Body of pancreas (tissue), 4 donors: ENCODE measurements around the gene MAT2A. TPM values are rescaled to one million over a fixed set of nuclear protein-coding genes. Genes with fewer than 3 reads are reported as not detected.

Source experiments
- ATAC-seq: fragments of 150-250 bp; one replicate; pipeline ENCODE4 v1.9.1; 2016
- DNase-seq, 4 donors: peaks; one replicate each; pipeline ENCODE4 v3.0.0-alpha.2; 2019
- H3K27ac ChIP-seq, 4 donors: fragments of 200-600 bp; sonication (generic); 1 replicate in 3 of 4; 2 replicates in 1 of 4; pipeline versions ENCODE4 v1.5.1 to v1.6.1; 2016 to 2019; ENCODE audit warnings: mild to moderate bottlenecking in 1 of 4, mixed read lengths in 1 of 4, moderate library complexity in 1 of 4
- H3K27me3 ChIP-seq, 2 donors: fragments of 200-600 bp; sonication (generic); one replicate each; pipeline ENCODE4 v1.6.0; 2016; ENCODE audit warnings: mild to moderate bottlenecking in 1 of 2
- H3K36me3 ChIP-seq, 2 donors: fragments of 200-600 bp; sonication (generic); replicated peaks in 1 of 2; 2 replicates each; pipeline ENCODE4 v1.5.1; 2016; ENCODE audit warnings: low read depth in 2 of 2; ENCODE audit not compliant: insufficient read depth in 1 of 2
- H3K4me1 ChIP-seq: fragments of 200-600 bp; sonication (generic); one replicate; pipeline ENCODE4 v1.6.0; 2016
- H3K4me3 ChIP-seq, 2 donors: fragments of 200-600 bp; sonication (generic); 1 replicate in 1 of 2; 2 replicates in 1 of 2; pipeline ENCODE4 v1.5.1; 2016 to 2019
- H3K9me3 ChIP-seq, 3 donors: fragments of 200-600 bp; sonication (generic); 1 replicate in 2 of 3; 2 replicates in 1 of 3; pipeline ENCODE4 v1.5.1; 2016
- POLR2A ChIP-seq, 3 donors: fragments of 450-650 bp; IDR thresholded peaks; one replicate each; pipeline ENCODE4 v1.6.1; 2016; ENCODE audit warnings: antibody characterized with exemption in 3 of 3, mild to moderate bottlenecking in 2 of 3
- WGBS, 2 donors: methylation state at CpG; one replicate each; pipeline ENCODE4 v1.1.5; 2017; 5-methylcytosine and 5-hydroxymethylcytosine counted together
- intact Hi-C: fragments of 100-400 bp; cut with DNase I; formaldehyde crosslinking; loops from one replicate; pipeline ENCODE4 v1.15.1; 2023
- total RNA-seq, 2 donors: library from RNA; depleted of rRNA; stranded (reverse); fragments of >200 nt; gene quantifications; one replicate each; pipeline ENCODE4 v1.1.0, GENCODE V29; 2016
- TF ChIP-seq, protein P1 (sequence below), 7 experiments: fragments of 450-650 bp in 4 of 7; fragments of 200-600 bp in 3 of 7; sonication (generic) in 3 of 7; IDR thresholded peaks; one replicate each; pipeline ENCODE4 v1.5.1; 2016 to 2019; ENCODE audit warnings: antibody characterized with exemption in 7 of 7

MAT2A gene
- total RNA-seq, 2 donors from 2014 or later: 388 to 576 TPM

DNA sequence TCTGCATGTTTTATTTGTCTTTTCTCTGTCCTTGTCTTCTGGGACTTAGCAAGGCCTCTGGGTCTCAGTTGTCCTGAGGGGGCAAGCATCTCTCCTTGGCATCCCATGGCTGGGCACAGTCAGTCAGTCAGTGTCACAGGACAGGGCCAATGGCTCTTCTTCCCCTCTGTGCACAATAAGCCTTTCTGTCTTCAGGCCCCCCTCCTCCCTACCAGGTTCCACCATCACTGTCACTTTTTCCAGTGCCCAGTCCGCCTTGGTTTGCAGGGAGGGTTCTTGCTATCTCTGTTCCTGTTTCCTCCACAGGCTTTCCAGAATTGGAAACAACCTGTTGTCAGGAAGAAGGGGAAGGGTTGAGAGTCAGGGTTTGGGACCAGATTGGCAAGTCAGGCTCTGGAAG, 43.5 kb downstream of the MAT2A start:
- peaks cover 53% of the 10 kb centered on the region for H3K4me1 ChIP-seq
- no peak for TF ChIP-seq POLR2A (IDR thresholded peaks at IDR 0.05)
- TF ChIP-seq, protein P1, sequence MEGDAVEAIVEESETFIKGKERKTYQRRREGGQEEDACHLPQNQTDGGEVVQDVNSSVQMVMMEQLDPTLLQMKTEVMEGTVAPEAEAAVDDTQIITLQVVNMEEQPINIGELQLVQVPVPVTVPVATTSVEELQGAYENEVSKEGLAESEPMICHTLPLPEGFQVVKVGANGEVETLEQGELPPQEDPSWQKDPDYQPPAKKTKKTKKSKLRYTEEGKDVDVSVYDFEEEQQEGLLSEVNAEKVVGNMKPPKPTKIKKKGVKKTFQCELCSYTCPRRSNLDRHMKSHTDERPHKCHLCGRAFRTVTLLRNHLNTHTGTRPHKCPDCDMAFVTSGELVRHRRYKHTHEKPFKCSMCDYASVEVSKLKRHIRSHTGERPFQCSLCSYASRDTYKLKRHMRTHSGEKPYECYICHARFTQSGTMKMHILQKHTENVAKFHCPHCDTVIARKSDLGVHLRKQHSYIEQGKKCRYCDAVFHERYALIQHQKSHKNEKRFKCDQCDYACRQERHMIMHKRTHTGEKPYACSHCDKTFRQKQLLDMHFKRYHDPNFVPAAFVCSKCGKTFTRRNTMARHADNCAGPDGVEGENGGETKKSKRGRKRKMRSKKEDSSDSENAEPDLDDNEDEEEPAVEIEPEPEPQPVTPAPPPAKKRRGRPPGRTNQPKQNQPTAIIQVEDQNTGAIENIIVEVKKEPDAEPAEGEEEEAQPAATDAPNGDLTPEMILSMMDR (IDR thresholded peaks at IDR 0.05): no peak
- no peaks in the 10 kb centered on the region for H3K9me3 ChIP-seq
- 69 to 91% methylated on average over 1 of the region's 1 CpG for WGBS, 2 donors
- ATAC-seq (no peak), DNase-seq (no peak)
- no peak overlapping the region for H3K4me3 ChIP-seq
- peaks cover 0 to 4% of the 10 kb centered on the region in 2 donors for H3K36me3 ChIP-seq
- no peaks in the 10 kb centered on the region for H3K27me3 ChIP-seq
- no peak overlapping the region for H3K27ac ChIP-seq
- intact Hi-C loops: no loop called here

DNA sequence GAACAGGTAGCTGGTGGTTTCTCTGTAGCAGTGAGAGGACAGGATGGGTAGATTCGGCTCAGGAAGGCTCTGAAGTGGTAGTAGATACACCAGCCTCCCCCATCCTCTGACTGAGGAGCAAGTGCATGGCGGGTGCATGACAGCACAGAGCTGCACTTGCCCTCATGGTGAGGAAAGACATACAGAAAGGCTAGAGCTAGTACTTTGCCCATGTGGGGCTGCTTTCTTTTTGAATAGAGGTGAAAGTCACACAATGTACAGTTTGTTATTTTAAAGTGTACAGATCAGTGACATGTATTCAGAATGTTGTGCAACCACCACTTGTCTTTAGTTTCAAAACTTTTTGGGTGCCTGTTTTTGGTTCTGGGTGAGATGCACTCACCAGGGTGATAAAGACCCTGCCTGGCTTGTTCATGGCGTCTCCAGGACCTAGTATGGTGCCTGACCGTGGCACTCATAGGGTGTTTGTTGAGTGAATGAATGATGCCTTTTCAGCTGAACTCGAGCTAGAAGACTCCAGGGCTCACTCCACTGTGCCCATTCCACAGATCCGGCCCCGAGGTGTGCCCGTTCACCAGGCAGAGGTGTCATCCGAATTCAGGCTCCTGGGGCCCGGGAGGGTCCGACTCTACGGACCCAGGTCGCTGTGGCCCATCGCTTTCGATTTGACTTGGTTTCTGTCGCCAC, 44.8 kb downstream of the MAT2A start:
- intact Hi-C loops: no loop called here
- TF ChIP-seq, protein P1 (IDR thresholded peaks at IDR 0.05): no peak
- no peak for TF ChIP-seq POLR2A (IDR thresholded peaks at IDR 0.05)
- peaks cover 53% of the 10 kb centered on the region for H3K4me1 ChIP-seq
- WGBS, 2 donors: 43 to 95% methylated on average over 4 to 16 of the region's 16 CpGs
- no peak overlapping the region for H3K4me3 ChIP-seq
- DNase-seq (no peak), ATAC-seq (no peak)
- H3K27ac ChIP-seq: peak overlapping the region; percentile 33 to 88 (median 78)
- H3K27me3 ChIP-seq: no peaks in the 10 kb centered on the region
- H3K9me3 ChIP-seq: no peaks in the 10 kb centered on the region
- peaks cover 0 to 4% of the 10 kb centered on the region in 2 donors for H3K36me3 ChIP-seq

DNA sequence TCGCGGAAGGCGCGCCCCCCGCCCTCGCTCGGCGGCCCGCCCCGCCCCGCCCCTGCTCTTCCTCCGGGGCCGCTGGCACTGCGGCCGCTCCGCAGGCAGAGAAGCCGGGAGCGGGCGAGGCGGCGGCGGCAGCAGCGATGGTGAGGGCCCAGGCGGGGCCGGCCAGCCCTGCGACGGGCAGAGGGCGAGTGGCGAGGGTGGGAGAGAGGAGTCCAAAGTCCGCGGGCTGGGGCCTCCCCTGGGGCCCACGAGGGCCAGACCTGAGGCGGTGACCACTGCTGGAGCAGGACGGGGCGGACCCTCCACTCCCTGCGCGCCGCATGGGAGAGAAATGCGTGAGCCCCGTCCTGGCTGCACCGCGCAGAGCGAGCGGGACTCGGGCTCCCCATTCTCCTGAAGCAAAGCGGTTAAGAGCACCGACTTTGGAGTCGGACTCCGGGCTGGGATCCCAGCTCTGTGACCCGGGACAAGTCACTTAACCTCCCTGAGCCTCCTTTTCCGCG, 45.4 kb downstream of the MAT2A start, which contains the start of gene VAMP5:
Gene VAMP5 (plus strand): TSS at position 78 of the 503 bp plus-strand sequence. CDS start 60 bp downstream, at position 138.
- H3K27ac ChIP-seq: peak within 1 kb of the TSS; percentile 73 to 88 (median 78)
- peaks cover 0 to 4% of the 10 kb centered on the region in 2 donors for H3K36me3 ChIP-seq
- H3K4me3 ChIP-seq: no peak within 1 kb of the TSS
- DNase-seq (peak in 1 of 4 donors; percentile 47), ATAC-seq (peak; percentile 9)
- peaks cover 52% of the 10 kb centered on the region for H3K4me1 ChIP-seq
- 28 to 45% methylated on average over 7 to 50 of the region's 52 CpGs for WGBS, 2 donors
- TF ChIP-seq, protein P1 (IDR thresholded peaks at IDR 0.05): no peak
- peak in 1 of 3 donors; percentile 18 for TF ChIP-seq POLR2A (IDR thresholded peaks at IDR 0.05)
- H3K27me3 ChIP-seq: no peaks in the 10 kb centered on the region
- H3K9me3 ChIP-seq: no peaks in the 10 kb centered on the region
- intact Hi-C loops: no loop called here

DNA sequence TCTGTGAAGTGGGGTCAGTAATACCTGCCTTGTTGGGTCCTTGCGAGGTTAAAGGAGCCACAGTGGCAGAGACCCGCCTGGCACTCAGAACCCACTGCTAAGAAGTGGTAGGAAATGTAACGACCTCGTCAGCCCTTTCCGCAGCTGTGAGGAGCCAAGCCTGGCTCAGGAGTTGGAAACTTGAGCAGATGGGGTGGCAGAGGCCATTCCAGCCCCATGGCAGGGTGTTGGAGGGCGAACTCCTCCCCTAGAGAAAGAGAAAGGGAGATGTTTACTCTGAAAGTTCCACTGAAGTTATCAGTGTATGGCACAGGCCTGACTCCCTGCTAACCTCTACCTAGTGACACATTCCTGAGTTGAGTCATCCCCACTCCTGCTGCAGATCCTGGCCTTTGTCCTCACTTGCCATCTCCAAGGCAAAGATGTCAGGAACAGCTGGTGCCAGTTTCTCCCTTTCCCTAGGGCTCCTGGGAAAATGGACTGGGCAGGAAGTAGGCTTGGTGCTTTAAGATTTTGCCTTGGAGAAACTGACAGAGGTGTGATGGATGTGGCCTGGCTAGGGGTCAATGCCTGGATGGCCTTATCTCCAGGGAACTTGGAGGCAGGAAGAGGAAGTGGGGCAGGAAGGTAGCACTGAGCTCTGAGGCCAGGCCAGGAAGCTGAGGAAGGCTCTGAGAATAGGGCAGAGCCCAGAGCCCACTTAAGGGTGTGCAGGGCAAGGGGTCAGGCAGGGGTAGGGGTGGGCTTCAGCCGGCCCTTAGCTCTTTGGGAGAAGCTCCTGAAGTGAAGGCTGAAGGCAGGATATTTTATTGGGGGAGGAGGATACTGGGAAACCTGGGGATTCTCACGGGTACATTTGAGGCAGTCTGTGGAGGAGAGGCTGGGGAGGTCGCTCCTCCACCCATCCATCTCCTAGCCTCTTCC, 46.2 kb downstream of the MAT2A start:
- H3K27ac ChIP-seq: peak overlapping the region; percentile 73 to 88 (median 78)
- peak in 2 of 3 donors; percentile 8 to 46 for TF ChIP-seq POLR2A (IDR thresholded peaks at IDR 0.05)
- TF ChIP-seq, protein P1 (IDR thresholded peaks at IDR 0.05): no peak
- DNase-seq: peak; percentile 72 to 90 (median 80)
- no peaks in the 10 kb centered on the region for H3K27me3 ChIP-seq
- no peak overlapping the region for H3K4me3 ChIP-seq
- ATAC-seq: peak; percentile 89
- intact Hi-C loops: no loop called here
- WGBS, 2 donors: 33 to 40% methylated on average over 7 to 9 of the region's 9 CpGs
- H3K4me1 ChIP-seq: peaks cover 52% of the 10 kb centered on the region
- peaks cover 0 to 4% of the 10 kb centered on the region in 2 donors for H3K36me3 ChIP-seq
- H3K9me3 ChIP-seq: no peaks in the 10 kb centered on the region
